Endodermal cell (in vitro differentiated cells): ENCODE data around the gene SFT2D1. TPM values are rescaled to one million over a fixed set of nuclear protein-coding genes. Genes with fewer than 3 reads are reported as not detected.
"Not testable (repeated sequence)": the region's sequence is repeated elsewhere in the genome, so short reads cannot be mapped to it uniquely, and the experiment has no call there.

Source experiments
- DNase-seq: peaks from one replicate; pipeline ENCODE4 v3.0.0-alpha.2; 2017
- H3K27ac ChIP-seq: 2 replicates; pipeline ENCODE4 v1.5.1; 2013; ENCODE audit warnings: mild to moderate bottlenecking, low read depth, low read length, moderate library complexity
- H3K27me3 ChIP-seq: 2 replicates; pipeline ENCODE4 v1.6.1; 2013; ENCODE audit warnings: mild to moderate bottlenecking, low read length, moderate library complexity; ENCODE audit not compliant: insufficient read depth, control insufficient read depth, poor library complexity, severe bottlenecking
- H3K36me3 ChIP-seq: 2 replicates; pipeline ENCODE4 v1.7.0; 2013; ENCODE audit warnings: mild to moderate bottlenecking, low read length, moderate library complexity; ENCODE audit not compliant: control insufficient read depth, insufficient read depth
- H3K4me1 ChIP-seq: one replicate; pipeline ENCODE4 v1.7.0; 2013; ENCODE audit warnings: low read length; ENCODE audit not compliant: control insufficient read depth, insufficient read depth
- H3K4me3 ChIP-seq: 2 replicates; pipeline ENCODE4 v1.5.1; 2013; ENCODE audit warnings: mild to moderate bottlenecking, low read length, moderate library complexity
- H3K9ac ChIP-seq: 2 replicates; pipeline ENCODE4 v1.6.1; 2013; ENCODE audit warnings: mild to moderate bottlenecking, low read length, moderate library complexity; ENCODE audit not compliant: poor library complexity, severe bottlenecking; ENCODE audit errors: extremely low read depth
- H3K9me3 ChIP-seq: 2 replicates; pipeline ENCODE4 v1.6.1; 2013; ENCODE audit warnings: mild to moderate bottlenecking, low read length, moderate library complexity; ENCODE audit not compliant: control insufficient read depth
- H3K27ac Mint-ChIP-seq: 2 replicates; pipeline ENCODE4 v1.8.0; 2020; ENCODE audit warnings: mixed read lengths
- H3K27me3 Mint-ChIP-seq: 2 replicates; pipeline ENCODE4 v1.8.0; 2021; ENCODE audit warnings: mild to moderate bottlenecking, mixed read lengths; ENCODE audit not compliant: insufficient read depth
- H3K36me3 Mint-ChIP-seq: 2 replicates; pipeline ENCODE4 v1.8.0; 2020; ENCODE audit warnings: low read depth, mixed read lengths
- H3K4me1 Mint-ChIP-seq: 2 replicates; pipeline ENCODE4 v1.8.0; 2020; ENCODE audit warnings: mixed read lengths
- H3K4me3 Mint-ChIP-seq: 2 replicates; pipeline ENCODE4 v1.8.0; 2020; ENCODE audit warnings: mild to moderate bottlenecking, moderate library complexity, mixed read lengths
- H3K9me3 Mint-ChIP-seq: 2 replicates; pipeline ENCODE4 v1.8.0; 2020; ENCODE audit warnings: mild to moderate bottlenecking, mixed read lengths
- CTCF ChIP-seq: fragments of 200-600 bp; sonication (generic); conservative IDR thresholded peaks from 2 replicates; pipeline ENCODE4 v1.5.0; 2021; ENCODE audit warnings: antibody characterized with exemption, mild to moderate bottlenecking
- WGBS, 2 experiments: methylation state at CpG; one replicate each; pipeline versions ENCODE4 v1.1.5 to v1.1.7; 2013; ENCODE audit warnings: missing lambda C conversion rate in 2 of 2, mixed read lengths in 1 of 2; ENCODE audit not compliant: insufficient coverage in 1 of 2, insufficient read length in 1 of 2; 5-methylcytosine and 5-hydroxymethylcytosine counted together
- total RNA-seq, 2 donors: library from RNA; stranded (reverse); fragmentation: NEBNext Ultra II Directional in 1 of 2; extraction: Animal tissue kit (Norgen Biotek cat#: 25700) in 1 of 2; gene quantifications; 2 replicates in 1 of 2; 3 replicates in 1 of 2; pipeline ENCODE4 v1.2.1, GENCODE V29; 2021

Gene SFT2D1
- total RNA-seq, 2 donors from 2014 or later, result 42.4 to 53.9 TPM

GRCh38 chr6:166346965-166347364 is 4.6 kb upstream of the SFT2D1 start:
- DNase-seq, result no peak
- no peaks in the 10 kb centered on the region for H3K4me1 ChIP-seq
- peaks cover 15% of the 10 kb centered on the region for H3K9me3 ChIP-seq
- H3K27ac Mint-ChIP-seq, result no peak overlapping the region
- peaks cover 4% of the 10 kb centered on the region for H3K27me3 Mint-ChIP-seq
- H3K27ac ChIP-seq, result no peak overlapping the region
- no peak overlapping the region for H3K9ac ChIP-seq
- no peak overlapping the region for H3K4me3 Mint-ChIP-seq
- peaks cover 20% of the 10 kb centered on the region for H3K9me3 Mint-ChIP-seq
- H3K27me3 ChIP-seq, result no peaks in the 10 kb centered on the region
- no peaks in the 10 kb centered on the region for H3K36me3 Mint-ChIP-seq
- H3K36me3 ChIP-seq, result no peaks in the 10 kb centered on the region
- no peak overlapping the region for H3K4me3 ChIP-seq
- peaks cover 10% of the 10 kb centered on the region for H3K4me1 Mint-ChIP-seq
- TF ChIP-seq CTCF, result no peak

GRCh38 chr6:166346449-166346848 is 4.1 kb upstream of the SFT2D1 start:
- DNase-seq, result no peak
- H3K4me1 ChIP-seq, result no peaks in the 10 kb centered on the region
- no peak overlapping the region for H3K27ac ChIP-seq
- no peak overlapping the region for H3K27ac Mint-ChIP-seq
- TF ChIP-seq CTCF, result no peak
- H3K9ac ChIP-seq, result no peak overlapping the region
- H3K27me3 Mint-ChIP-seq, result peaks cover 4% of the 10 kb centered on the region
- no peak overlapping the region for H3K4me3 Mint-ChIP-seq
- no peaks in the 10 kb centered on the region for H3K36me3 Mint-ChIP-seq
- H3K4me1 Mint-ChIP-seq, result peaks cover 9% of the 10 kb centered on the region
- no peaks in the 10 kb centered on the region for H3K27me3 ChIP-seq
- H3K9me3 ChIP-seq, result peaks cover 15% of the 10 kb centered on the region
- no peaks in the 10 kb centered on the region for H3K36me3 ChIP-seq
- 92% methylated on average over 2 of the region's 3 CpGs; no CpG with 5 or more reads in 1 of the 2 experiments for WGBS, 2 experiments
- peaks cover 19% of the 10 kb centered on the region for H3K9me3 Mint-ChIP-seq
- no peak overlapping the region for H3K4me3 ChIP-seq

GRCh38 chr6:166345672-166346071 is 3.3 kb upstream of the SFT2D1 start:
- peaks cover 16% of the 10 kb centered on the region for H3K9me3 Mint-ChIP-seq
- H3K27me3 Mint-ChIP-seq, H3K4me3 Mint-ChIP-seq, H3K36me3 Mint-ChIP-seq, H3K27ac Mint-ChIP-seq, H3K9me3 ChIP-seq, H3K9ac ChIP-seq, H3K4me1 ChIP-seq, DNase-seq, H3K36me3 ChIP-seq, H3K27ac ChIP-seq, H3K4me3 ChIP-seq, H3K27me3 ChIP-seq: not testable (repeated sequence)
- 94 to 98% methylated on average over 7 to 9 of the region's 9 CpGs for WGBS, 2 experiments
- peaks cover 11% of the 10 kb centered on the region for H3K4me1 Mint-ChIP-seq

- H3K27me3 Mint-ChIP-seq, H3K4me3 ChIP-seq, H3K27me3 ChIP-seq, H3K4me1 ChIP-seq, DNase-seq, H3K4me3 Mint-ChIP-seq, H3K27ac ChIP-seq, H3K9ac ChIP-seq, H3K9me3 ChIP-seq, H3K36me3 ChIP-seq, H3K9me3 Mint-ChIP-seq, H3K36me3 Mint-ChIP-seq: not testable (repeated sequence)
- Mint-ChIP-seq H3K27ac (peak overlapping the region; percentile 31), H3K4me1 (peaks cover 11% of the 10 kb centered on the region)
- WGBS, 2 experiments, result 97 to 100% methylated on average over 2 of the region's 2 CpGs
Measured at GRCh38 chr6:166344921-166345320, 2.6 kb upstream of the SFT2D1 start.
